Measurements from ENCODE around the gene GRIN1. TPM values are rescaled to one million over a fixed set of nuclear protein-coding genes. Genes with fewer than 3 reads are reported as not detected.

Gene GRIN1
- total and polyA plus RNA-seq, 2 donors (not counting 3 experiments of a cell fraction or from before 2014, with no cell fraction given), result not detected

- no peaks in the 10 kb centered on the region for H3K79me2 ChIP-seq (ENCODE audit: control insufficient read depth, insufficient read depth, low read length)
- dilution Hi-C loops (cut with MboI; ENCODE audit: extremely low pct_ligation_motif_present, low sequenced_read_pairs), result no loop called here
- no peak overlapping the region for H3K27ac ChIP-seq (ENCODE audit: insufficient read depth, low read depth, low read length)
- H2AFZ ChIP-seq (ENCODE audit: low read depth, low read length), result no peak overlapping the region
- H4K20me1 ChIP-seq (replicated peaks; ENCODE audit: control insufficient read depth, extremely low read depth, insufficient read depth, low read length), result no peaks in the 10 kb centered on the region
- H3K4me1 ChIP-seq (ENCODE audit: control insufficient read depth, extremely low read depth, insufficient read depth, low read length), result peaks cover 6% of the 10 kb centered on the region
- H3K4me2 ChIP-seq (ENCODE audit: insufficient read depth, low read length), result no peak overlapping the region
- ChIA-PET CTCF (interaction anchor here (0.9 to 3.6 kb wide), 5 partner anchors 12 to 62 kb away, joined by 3 to 26 read pairs (median 3); partner anchors contain the start of gene RNF224), POLR2A (no interaction called here)
- intact Hi-C loops (cut with micrococcal nuclease), result loop anchor here (5.0 kb wide), 1 partner anchor 58 kb away; no protein-coding TSS in a partner anchor
- DNase-seq (ENCODE audit: low read depth, low spot score), result no peak
- BruUV-seq (replicated peaks), result no TSS peak
- no peak for FAIRE-seq
- H3K9ac ChIP-seq (replicated peaks; ENCODE audit: extremely low read depth, insufficient read depth, low read length), result no peak overlapping the region
- peaks cover 0 to 7% of the 10 kb centered on the region in 2 experiments for H3K36me3 ChIP-seq (ENCODE audit: control insufficient read depth in 2 of 2, extremely low read depth in 1 of 2, insufficient read depth in 2 of 2, low read length in 2 of 2)
- TF ChIP-seq MYC (IDR thresholded peaks at IDR 0.05; ENCODE audit: low read depth, low read length), result no peak
- TF ChIP-seq FOS (IDR thresholded peaks at IDR 0.05; ENCODE audit: borderline replicate concordance, insufficient read depth, low read length), result no peak
- no peak for TF ChIP-seq CTCF (IDR thresholded peaks at IDR 0.05; ENCODE audit: extremely low read depth in 1 of 2, insufficient read depth in 1 of 2, low read depth in 1 of 2, low read length in 2 of 2)
- no peak for TF ChIP-seq EZH2 (IDR thresholded peaks at IDR 0.05; ENCODE audit: borderline replicate concordance, low read depth, low read length, severe bottlenecking)
- no peak for TF ChIP-seq POLR2A (IDR thresholded peaks at IDR 0.05; ENCODE audit: low read depth, low read length)
- TF ChIP-seq GATA2 (IDR thresholded peaks at IDR 0.05; ENCODE audit: insufficient read depth, insufficient read length, low read depth, low read length), result no peak
- no peak for TF ChIP-seq JUN (IDR thresholded peaks at IDR 0.05; ENCODE audit: borderline replicate concordance, insufficient read depth, insufficient read length, low read depth)
- TF ChIP-seq MAX (IDR thresholded peaks at IDR 0.05; ENCODE audit: insufficient read depth, insufficient read length), result no peak
- no peak for TF ChIP-seq POLR2AphosphoS5 (IDR thresholded peaks at IDR 0.05; ENCODE audit: insufficient read depth, low read depth, low read length)
- H3K4me3 ChIP-seq (replicated peaks in 1 of 3; ENCODE audit: insufficient read depth in 1 of 3, low read depth in 1 of 3, low read length in 3 of 3), result no peak overlapping the region
- no peaks in the 10 kb centered on the region for H3K9me1 ChIP-seq (replicated peaks; ENCODE audit: control insufficient read depth, extremely low read depth, insufficient read depth, low read length)
- no peaks in the 10 kb centered on the region for H3K9me3 ChIP-seq (replicated peaks; ENCODE audit: control insufficient read depth, insufficient read depth, low read length)
- H3K27me3 ChIP-seq (ENCODE audit: control insufficient read depth in 2 of 2, insufficient read depth in 2 of 2, low read length in 2 of 2), result peaks cover 5 to 6% of the 10 kb centered on the region in 2 experiments
These were observed 35.9 kb downstream of the GRIN1 start for GRCh38 chr9:137174722-137175293.
